Ovary (tissue), 3 donors: ENCODE measurements around the gene ATP13A2.

Experiments
- CTCF ChIP-seq, 3 donors: fragments of 450-650 bp in 2 of 3; fragments of 200-600 bp in 1 of 3; IDR thresholded peaks; one replicate each; pipeline versions ENCODE4 v1.5.1 to v1.8.0; 2016 to 2022; ENCODE audit warnings: antibody characterized with exemption in 3 of 3, mild to moderate bottlenecking in 1 of 3
- EP300 ChIP-seq: sonication (generic); formaldehyde crosslinking; IDR thresholded peaks from one replicate; pipeline ENCODE4 v1.6.1; 2017; ENCODE audit warnings: antibody characterized with exemption
- POLR2A ChIP-seq: fragments of 450-650 bp; IDR thresholded peaks from one replicate; pipeline ENCODE4 v1.6.1; 2017; ENCODE audit warnings: antibody characterized with exemption, mild to moderate bottlenecking, moderate library complexity
- donor health status: DM: no; HTN: no; CAD: no.

DNA sequence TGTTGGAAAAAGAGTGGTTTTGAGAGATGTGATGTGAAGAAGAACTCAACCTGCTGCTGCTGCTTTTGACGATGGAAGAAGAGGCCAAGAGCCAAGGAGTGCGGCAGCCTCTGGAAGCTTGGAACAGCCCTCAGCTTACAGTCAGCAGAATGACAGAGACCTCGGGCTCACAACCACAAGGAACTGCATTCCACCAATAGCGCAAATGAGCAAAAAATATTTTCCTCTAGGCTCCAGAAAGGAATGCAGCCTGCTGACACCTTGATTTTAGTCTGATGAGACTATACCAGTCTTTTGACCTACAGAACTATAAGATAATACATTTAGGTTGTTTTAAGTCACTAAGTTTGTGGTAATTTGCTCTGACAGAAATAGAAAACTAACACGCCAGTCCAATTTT, 31.9 kb upstream of the ATP13A2 start:
- TF ChIP-seq CTCF (IDR thresholded peaks at IDR 0.05) (no peak), POLR2A (no peak), EP300 (no peak)
